HG03354 (cell line): Measurements from ENCODE around the gene DGCR2.
A peak's percentile ranks its signal among the peaks of the same experiment; 100 is the strongest.

ENCODE experiments used
- ATAC-seq: cut with Tn5 transposase; IDR thresholded peaks from one replicate; pipeline ENCODE4 v1.9.1; 2021; ENCODE audit warnings: mild to moderate bottlenecking; ENCODE audit not compliant: unreplicated experiment, poor library complexity, severe bottlenecking

DGCR2 gene

DNA sequence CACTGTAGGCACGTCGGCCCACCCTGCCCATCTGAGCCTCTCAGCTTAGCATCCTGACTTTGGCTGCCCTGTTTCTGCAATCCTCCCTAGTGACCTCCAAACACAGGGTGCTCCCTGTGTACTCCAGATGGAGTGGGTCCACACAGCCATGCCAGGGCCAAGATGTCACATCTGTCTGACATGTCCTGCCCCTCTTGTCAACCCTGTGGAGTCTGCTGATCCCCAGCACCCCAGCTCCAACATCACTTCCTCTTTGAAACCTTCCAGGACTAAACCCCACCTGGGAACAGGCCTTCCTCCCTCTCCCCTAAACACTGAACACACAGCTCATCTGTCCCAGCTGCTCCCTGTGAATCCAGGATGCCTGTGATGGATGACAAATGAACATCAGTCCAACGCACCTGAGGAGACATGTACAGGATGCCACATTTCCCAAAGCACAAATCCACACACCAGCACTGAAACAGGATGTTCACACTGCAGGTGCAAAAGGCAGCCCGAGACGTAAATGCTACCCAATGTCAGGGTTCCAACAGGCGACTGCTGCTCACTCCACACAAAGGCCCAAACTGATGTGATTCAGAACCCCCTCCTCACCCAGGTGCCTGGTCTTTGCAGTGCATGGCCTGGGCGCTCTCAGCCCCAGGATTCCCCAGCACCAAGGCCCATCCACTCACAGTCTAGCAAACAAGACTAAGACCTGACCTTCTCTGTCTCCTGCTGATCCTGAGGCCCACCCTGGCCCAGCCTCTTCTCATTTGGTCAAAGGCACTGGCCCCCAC lies 6.9 kb upstream of the DGCR2 start:
- ATAC-seq: no peak

DNA sequence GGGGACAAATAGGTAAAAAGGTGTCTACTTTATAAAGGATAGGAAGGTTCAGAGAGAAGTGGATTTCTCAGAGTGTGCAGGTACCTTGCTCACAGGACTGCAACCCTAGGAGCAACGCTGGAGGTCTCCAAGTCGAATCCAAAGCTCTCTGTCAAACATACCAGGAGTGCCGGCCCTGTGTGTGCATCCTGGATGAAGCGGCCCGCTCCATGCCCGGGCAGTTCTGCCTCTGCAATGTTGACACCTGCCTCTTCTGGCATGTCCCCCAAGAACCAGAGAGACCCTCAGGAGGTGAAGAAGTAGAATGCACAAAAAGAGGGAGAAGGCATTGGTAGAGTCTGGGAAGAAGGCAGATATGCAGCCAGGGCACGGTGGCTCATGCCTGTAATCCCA lies 5.8 kb upstream of the DGCR2 start:
- ATAC-seq: no peak

DNA sequence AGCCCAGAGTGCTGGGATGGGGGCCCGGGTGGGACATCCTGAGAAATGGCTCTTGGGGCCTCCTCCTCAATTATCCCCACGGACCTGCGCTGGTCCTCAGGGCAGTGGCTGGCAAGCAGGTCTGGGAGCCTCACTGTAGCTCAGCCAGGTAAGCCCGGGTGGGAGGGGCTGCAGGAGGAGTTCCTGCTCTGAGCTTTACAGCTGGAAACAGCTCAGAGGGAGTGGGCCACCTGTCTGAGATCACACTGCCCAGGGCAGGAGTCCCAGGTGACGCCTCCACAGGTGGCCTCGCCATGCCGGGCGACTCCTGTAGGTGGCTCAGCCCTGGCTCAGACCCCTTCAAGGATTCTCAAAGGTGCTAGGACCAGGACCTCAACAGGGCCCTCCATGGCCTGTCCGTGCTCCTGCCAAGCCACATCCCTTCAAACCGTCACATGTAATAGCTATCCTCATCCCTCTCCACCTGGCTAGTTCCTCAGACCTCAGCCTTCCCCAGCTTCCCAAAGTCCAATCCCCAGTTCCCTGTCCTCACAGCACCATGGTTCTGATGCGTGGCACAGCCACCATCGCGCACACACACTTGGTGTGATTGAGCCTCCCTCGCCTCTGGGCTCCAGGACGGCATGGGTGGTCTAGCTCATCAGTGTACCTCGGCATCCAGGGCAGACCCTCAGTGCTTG lies 5.3 kb upstream of the DGCR2 start:
- ATAC-seq: no peak

DNA sequence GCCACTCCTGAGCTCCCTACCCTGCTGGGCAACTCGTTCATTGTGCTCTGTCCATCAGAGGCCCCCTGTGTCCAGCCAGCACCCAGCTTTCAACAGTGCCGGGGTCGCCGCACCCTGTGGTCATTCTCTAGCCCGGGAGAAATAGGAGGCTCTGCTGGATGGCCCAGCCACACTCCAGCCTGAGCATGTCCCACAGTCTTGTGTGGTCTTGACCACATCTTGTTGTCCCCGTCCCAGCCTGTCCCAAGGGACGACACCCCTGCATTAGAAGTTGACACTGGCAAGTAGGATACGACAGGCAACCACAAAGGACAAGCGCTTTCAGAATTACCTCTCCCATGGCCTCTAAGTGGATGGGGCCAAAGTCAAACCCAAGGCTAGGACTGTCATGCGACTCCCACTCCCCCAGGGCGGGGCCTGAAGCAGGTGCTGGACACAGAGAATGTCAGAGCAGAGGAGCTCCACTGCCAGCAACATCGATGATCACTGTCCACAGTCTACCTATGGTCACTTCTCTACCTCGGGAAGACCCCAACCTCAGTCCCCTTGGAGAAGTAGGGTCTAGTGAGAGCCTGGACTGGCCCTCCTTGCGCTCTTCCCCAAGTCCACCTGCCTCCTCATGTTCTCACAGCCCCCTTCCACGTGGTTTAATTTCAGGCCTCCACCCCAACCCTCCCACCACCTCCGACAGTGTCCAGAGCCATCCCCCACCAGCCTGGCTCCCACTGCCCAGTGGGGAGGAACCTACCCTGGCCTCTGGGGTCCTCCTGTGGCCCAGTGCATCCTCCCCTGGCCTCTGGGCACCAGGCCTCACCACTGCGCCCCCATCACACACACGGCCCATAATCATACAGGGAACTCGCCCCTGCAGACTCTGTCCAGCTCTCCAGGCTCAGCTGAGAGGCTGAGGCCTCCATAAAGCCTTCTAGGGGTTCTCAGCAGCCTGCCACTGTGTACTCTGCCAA lies 4.4 kb upstream of the DGCR2 start:
- ATAC-seq: no peak

DNA sequence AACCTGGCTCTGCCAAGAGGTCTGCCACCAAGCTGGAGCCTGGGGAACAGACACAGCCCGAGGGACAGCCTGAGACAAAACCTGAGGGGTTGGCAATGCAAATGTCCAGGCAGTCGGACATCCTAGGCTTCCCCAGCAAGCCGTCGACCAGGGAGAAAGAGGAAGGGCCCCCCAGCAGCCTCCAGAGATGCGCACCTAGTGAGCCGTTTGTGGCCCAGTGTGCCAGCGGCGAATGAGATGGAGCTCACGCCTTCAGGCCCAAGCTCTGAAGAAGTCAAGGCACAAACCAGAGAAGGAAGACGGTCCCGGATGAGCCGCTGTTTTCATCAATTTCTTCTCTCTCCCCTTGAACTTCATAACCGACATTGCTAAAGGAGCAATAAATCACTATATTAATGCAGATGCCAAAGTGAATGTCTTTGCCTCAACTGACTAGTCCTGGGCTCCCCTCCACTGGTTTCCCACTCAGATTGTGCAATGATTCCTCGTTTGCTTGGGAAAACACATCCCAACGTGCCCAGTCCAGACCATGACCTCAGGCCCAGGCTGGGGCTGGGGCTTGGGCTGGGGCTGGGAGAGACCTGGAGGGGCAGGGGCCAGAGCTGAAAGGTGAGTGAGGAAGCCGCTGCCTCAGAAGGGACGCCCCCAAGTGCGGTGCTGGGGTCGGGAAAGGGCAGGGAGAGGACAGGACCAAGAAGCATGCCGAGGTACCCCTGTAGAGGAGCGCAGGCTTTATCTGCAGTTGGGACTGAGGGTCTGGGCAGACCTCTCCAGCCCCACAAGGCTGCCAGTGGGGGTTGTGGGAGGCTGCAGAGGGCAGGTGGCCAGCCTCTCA lies 3.5 kb upstream of the DGCR2 start:
- ATAC-seq: no peak

DNA sequence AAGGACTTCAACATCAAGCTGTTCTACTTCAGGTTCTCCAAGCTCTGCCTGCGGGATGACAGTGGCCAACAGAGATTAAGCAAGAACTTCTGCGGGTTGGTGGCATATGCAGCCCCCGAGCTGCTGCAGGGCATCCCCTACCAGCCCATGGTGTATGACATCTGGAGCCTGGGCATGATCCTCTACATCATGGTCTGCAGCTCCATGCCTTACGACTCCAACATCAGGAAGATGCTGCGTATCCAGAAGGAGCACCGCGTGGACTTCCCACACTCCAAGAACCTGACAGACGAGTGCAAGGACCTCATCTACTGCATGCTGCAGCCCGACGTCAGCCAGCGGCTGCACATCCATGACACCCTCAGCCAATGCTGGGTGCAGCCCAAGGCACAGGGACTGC lies 2.8 kb upstream of the DGCR2 start:
- ATAC-seq: no peak

DNA sequence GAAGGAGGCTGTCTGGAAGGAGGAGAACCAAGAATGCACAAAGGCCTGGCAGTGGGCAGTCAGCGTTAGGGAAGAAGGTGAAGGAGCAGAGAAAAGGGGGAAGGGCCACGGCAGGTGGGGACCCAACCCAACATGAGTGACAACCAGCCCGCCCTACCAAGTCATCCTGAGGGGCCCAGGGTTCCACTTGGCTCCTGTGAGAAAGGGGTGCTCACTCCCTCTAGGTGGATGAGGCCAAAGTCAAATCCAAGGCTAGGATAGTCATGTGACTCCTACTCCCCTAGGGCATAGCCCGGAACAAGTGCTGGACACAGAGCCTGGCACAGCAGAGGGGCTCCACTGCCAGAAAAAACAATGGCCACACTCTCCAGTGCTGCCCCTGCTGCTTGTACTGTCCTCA lies 2.2 kb upstream of the DGCR2 start:
- ATAC-seq: no peak

DNA sequence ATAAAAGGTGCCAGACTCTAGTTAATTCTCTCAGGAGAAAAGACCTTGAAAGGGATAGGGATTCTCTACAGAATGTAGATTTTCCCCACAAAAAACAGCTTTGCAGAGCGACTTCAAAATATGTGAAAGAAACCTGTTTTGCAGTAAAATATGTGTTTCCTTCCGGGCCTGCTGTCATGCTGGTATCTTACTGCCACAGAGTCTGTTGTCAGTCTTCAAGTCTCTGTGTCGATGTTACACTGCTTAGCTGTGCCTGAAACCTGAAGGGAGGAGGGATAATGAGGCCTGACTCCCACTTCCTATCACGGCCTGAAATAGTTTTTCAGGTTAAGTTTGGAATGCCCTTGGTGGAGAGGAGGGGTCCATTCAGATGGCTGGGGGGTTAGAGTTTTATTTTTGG lies 1.7 kb upstream of the DGCR2 start:
- ATAC-seq: no peak

DNA sequence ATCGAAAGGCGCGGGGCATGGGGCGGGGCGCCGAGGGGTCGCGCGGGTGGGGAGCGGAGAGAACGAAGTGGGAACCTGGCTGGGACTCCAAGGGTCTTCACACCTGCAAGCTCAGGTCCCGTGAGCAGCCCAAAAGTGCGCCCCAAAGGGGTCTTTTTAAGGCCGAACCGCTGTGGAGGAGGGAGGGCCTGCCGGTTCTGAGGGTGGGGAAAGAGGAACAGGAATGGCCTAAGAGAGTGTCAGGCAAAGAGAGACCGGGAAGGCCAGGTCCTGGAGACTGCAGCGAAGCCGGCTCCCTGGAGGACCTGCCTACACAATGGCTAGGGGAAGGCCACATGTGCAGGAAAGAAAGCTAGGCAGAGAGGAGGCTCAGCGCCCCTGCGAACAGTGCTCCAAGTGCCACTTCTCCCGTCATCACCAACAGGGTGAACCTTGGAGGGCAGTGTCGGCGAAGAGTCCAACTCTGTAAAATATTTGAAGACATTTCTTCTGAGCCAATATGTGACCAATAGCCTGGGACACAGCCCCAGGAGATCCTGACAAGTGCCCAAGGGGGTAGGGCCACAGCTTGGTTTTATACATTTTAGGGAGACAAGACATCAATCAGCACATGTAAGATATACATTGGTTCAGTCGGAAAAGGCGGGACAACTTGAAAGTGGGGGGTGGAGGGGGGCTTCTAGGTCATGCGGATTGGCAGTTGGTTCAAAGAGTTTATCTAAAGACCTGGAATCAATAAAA lies 710 bp upstream of the DGCR2 start:
- ATAC-seq: no peak

DNA sequence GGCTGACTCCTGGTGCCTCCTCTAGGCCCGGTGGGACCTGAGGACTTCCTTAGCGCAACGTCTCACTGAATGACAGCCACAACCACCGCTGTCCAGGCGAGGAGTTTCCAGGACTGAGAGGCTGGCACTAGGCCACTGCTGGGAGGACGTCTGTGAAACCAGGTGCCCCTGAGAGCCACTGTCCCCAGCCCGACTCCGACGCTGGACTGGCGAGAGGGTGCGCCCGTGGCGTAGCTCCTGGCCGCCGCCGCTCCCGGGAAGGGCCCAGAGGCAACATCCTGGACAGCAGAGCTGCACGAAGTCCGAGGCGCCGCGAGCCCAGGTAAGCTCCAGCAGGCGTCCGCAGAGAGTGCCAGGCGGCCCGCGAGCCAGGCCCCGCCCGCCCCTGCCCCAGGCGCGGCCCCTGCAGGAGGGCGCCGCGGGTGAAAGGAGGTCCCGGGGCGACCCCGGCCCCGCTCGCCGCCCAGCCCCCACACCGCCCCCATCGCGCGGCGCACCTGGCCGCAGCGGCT lies 525 bp downstream of the DGCR2 start:
- peak; percentile 29 for ATAC-seq

DNA sequence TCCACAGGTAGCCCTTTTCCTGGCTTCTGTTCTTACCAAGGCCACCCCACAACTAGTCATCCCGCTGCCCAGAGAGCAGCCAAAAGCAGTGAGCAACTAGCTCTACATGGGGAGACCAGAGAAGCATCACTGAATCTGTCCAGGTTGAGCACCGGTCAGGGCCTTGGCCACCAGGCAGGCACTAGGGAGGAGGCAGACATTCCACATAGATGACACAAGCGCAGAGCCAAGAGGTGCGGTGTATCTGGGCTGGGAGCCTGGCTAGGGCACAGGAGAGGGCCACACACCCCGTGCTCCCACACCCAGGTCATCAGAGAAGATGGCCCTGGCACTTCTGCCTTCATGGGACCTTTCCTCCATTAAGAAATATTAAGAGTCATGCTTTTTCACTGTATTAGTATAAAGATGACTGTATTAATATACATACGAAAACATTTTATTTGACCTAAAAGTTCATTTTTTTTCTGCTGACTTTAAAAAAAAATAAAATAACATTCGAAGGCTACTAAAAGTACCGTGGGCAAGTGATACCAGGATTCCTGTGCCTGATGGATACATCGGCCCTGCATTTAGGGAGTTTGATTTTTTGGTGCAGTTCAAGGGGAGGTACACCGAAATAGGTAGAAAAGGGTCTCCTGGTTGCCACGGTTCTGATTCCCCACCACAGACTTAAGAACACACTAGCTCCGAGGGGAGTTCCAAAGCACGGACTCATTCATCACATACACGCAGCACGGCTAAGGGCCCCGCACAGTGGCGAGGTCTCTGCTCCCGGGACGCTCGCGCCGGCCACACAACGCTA lies 1.2 kb downstream of the DGCR2 start:
- peak; percentile 3 for ATAC-seq

DNA sequence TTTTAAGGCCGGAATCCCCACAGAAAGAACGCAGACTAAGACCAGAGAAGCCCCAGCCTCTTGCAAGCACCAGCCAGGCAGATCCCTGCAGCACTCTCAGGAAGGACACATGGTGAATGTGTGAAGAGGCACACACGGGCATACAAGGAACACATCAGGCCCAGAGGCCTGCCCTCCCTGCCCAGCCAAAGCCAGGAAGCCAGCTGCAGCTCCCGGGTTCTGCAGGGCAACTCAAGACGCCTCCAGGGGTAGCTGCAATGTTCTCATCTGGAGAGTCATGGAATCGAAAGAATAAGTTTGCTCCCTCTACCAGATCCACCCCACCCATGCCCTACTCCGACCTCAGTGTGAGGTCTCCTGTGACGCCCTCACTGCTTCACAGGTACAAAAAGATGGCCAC lies 2.3 kb downstream of the DGCR2 start:
- ATAC-seq: no peak

DNA sequence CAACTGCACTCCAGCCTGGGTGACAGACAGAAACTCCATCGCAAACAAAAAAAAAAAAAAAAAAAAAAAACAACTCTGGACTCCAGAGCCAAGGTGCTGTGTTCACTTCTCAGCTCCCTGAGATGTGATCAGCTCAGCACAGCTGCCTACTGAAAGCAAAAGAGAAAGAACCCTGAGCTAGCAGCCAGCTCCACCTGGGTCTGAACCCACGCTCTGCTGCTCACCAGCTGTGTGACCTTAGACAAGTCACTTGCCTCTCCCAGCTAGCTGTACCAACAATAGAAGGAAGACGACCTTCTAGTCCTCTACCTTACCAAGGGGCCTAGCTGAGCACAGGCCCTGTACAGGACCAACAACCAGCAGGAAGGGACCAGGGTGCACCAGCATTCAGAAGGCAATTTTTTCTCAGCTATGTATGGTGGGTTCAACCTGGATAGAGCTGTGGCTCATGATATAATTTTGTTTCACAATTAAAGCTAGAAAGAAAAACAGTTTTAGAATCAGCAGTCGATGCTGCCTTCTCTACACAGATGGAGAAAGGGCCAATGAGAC lies 3.8 kb downstream of the DGCR2 start:
- ATAC-seq: peak; percentile 43

DNA sequence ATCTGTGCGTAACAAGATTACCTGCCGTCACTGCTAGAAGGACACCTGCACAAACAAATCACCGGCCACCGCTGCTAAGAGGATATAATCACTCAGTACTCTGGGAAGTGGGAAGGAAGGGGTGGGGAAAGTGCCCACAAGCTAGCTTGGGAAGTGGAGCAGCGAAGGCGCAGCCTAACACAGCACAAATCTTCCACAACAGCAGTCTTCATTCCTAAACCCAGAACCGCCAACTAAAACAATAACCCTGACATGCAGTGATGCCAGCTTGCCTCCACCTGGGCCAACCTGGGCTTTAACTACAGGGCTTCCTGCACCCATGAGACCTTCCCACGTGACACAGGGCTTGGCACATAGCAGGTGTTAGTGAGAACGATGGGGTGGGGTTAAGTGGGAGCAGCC lies 5.1 kb downstream of the DGCR2 start:
- no peak for ATAC-seq

DNA sequence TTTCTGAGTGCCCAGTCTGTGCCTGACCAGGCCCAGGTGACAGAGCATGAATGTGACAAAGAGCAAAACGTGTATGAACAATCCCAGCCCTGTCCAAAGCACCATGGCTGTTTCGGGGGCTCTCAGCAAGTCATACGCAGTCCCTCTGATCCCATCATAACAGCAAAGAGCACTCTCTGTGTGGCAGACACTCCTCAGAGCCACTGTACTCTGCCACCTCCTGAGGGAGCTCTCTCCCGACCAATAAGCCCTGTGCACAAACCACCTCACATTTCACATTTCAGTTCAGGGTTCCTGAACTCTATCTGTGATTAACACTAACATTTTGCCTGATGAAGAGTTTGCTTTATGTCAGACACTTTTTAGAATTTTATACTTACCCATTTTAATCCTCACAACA lies 6.6 kb downstream of the DGCR2 start:
- ATAC-seq: no peak

DNA sequence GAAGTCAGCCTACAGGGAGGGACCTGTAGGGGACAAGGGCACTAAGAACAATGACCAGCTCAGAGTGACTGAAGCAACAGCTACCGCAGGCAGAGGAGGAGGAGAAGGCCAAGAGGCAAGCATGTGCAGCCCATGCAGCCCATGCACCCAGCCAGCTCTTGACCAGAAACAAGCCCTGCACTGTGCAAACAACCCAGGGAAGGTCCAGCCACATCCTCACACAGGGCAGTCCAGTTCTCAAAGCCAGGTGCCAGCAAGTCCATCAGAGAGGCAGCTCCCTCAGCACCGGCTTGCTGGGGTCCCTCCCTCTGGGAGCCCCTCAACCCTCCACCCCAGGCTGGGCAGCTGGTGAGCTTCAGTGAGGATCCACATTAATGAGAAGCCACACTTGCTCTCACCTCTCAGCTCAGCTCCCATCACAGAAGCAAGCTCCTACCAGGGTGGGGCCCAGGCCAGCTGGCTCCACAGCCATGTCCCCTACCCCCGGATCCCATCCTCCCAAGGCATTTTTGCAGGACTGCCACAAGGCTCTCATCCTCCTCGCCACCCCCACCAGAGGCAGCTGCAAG lies 7.1 kb downstream of the DGCR2 start:
- no peak for ATAC-seq

DNA sequence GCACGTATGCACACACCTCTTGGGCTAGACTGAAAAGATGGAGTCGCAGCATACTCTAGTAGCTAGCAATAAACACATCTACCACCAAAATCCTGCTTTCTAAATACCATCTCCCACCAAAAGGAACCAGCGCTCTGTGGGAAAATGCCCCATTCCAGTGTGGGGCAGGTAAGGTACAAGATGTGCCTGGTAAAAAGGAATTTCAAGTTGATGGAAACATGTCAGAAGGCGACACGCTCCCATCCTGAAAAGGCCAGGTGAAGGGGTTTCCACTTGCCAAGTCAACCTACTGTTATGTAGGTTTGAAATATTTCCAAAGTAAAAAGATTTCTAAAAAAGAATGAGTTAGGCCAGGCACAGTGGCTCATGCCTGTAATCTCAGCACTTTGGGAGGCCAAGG lies 8.8 kb downstream of the DGCR2 start:
- ATAC-seq: no peak
